Mesenchymal stem cell (in vitro differentiated cells and primary cell): Measurements from ENCODE around the gene ITGB4.

Source experiments
- DNase-seq: peaks from one replicate; pipeline ENCODE4 v3.0.0-alpha.2; 2013
- H2AFZ ChIP-seq: one replicate; pipeline ENCODE4 v1.6.1; 2013; ENCODE audit warnings: low read depth, mild to moderate bottlenecking, control low read depth, inconsistent platforms, low read length, moderate library complexity
- H2AK5ac ChIP-seq: 2 replicates; pipeline ENCODE4 v1.6.1; 2013; ENCODE audit warnings: low read length, moderate library complexity, mild to moderate bottlenecking, inconsistent platforms; ENCODE audit not compliant: severe bottlenecking
- H2BK120ac ChIP-seq: one replicate; pipeline ENCODE4 v1.6.1; 2013; ENCODE audit warnings: low read depth, mild to moderate bottlenecking, inconsistent platforms, low read length, moderate library complexity
- H2BK12ac ChIP-seq, 2 experiments: one replicate each; pipeline ENCODE4 v1.6.1; 2013; ENCODE audit warnings: inconsistent platforms in 2 of 2, low read length in 2 of 2, mild to moderate bottlenecking in 2 of 2, moderate library complexity in 2 of 2, control low read depth in 1 of 2
- H2BK15ac ChIP-seq: one replicate; pipeline ENCODE4 v1.6.1; 2013; ENCODE audit warnings: mild to moderate bottlenecking, low read depth, inconsistent platforms; ENCODE audit not compliant: poor library complexity, severe bottlenecking
- H2BK5ac ChIP-seq: 2 replicates; pipeline ENCODE4 v1.6.1; 2013; ENCODE audit warnings: low read depth, mild to moderate bottlenecking, low read length, control low read depth, inconsistent platforms; ENCODE audit not compliant: poor library complexity, severe bottlenecking
- H3K14ac ChIP-seq, 2 experiments: one replicate each; pipeline ENCODE4 v1.6.1; 2013; ENCODE audit warnings: inconsistent platforms in 2 of 2, low read length in 2 of 2, control low read depth in 1 of 2, mild to moderate bottlenecking in 1 of 2, moderate library complexity in 1 of 2
- H3K18ac ChIP-seq, 2 experiments: one replicate each; pipeline ENCODE4 v1.6.1; 2013; ENCODE audit warnings: inconsistent platforms in 2 of 2, low read length in 2 of 2, control low read depth in 1 of 2, low read depth in 1 of 2, mild to moderate bottlenecking in 1 of 2
- H3K23ac ChIP-seq, 2 experiments: one replicate each; pipeline ENCODE4 v1.6.1; 2013; ENCODE audit warnings: inconsistent platforms in 2 of 2, low read length in 2 of 2, mild to moderate bottlenecking in 2 of 2, moderate library complexity in 2 of 2, control low read depth in 1 of 2
- H3K27ac ChIP-seq: 2 replicates; pipeline ENCODE4 v1.5.1; 2013; ENCODE audit warnings: mild to moderate bottlenecking, moderate library complexity, low read length, control low read depth, inconsistent platforms; ENCODE audit not compliant: poor library complexity, severe bottlenecking
- H3K27me3 ChIP-seq, 2 experiments: 2 replicates each; pipeline versions ENCODE4 v1.6.1 to v1.7.0; 2013; ENCODE audit warnings: low read length in 2 of 2, mild to moderate bottlenecking in 2 of 2, moderate library complexity in 2 of 2, control low read depth in 1 of 2, inconsistent platforms in 1 of 2; ENCODE audit not compliant: control insufficient read depth in 1 of 2, insufficient read depth in 1 of 2
- H3K36me3 ChIP-seq, 2 experiments: 2 replicates each; pipeline versions ENCODE4 v1.6.1 to v1.7.0; 2013; ENCODE audit warnings: low read length in 2 of 2, control low read depth in 1 of 2, inconsistent platforms in 1 of 2, low read depth in 1 of 2, mild to moderate bottlenecking in 1 of 2; ENCODE audit not compliant: insufficient read depth in 2 of 2, control insufficient read depth in 1 of 2
- H3K4ac ChIP-seq, 2 experiments: one replicate each; pipeline ENCODE4 v1.6.1; 2013; ENCODE audit warnings: inconsistent platforms in 2 of 2, low read length in 2 of 2, mild to moderate bottlenecking in 2 of 2, moderate library complexity in 2 of 2, control low read depth in 1 of 2, low read depth in 1 of 2
- H3K4me1 ChIP-seq: 2 replicates; pipeline ENCODE4 v1.6.1; 2013; ENCODE audit warnings: low read depth, low read length, control low read depth; ENCODE audit not compliant: control insufficient read depth, insufficient read depth
- H3K4me2 ChIP-seq: 2 replicates; pipeline ENCODE4 v1.6.1; 2013; ENCODE audit warnings: low read length, mild to moderate bottlenecking, inconsistent platforms; ENCODE audit not compliant: poor library complexity, severe bottlenecking
- H3K4me3 ChIP-seq, 2 experiments: 2 replicates each; pipeline versions ENCODE4 v1.5.1 to v1.7.0; 2013; ENCODE audit warnings: low read length in 2 of 2, mild to moderate bottlenecking in 2 of 2, control low read depth in 1 of 2, low read depth in 1 of 2; ENCODE audit not compliant: insufficient read depth in 1 of 2
- H3K79me1 ChIP-seq: replicated peaks from 2 replicates; pipeline ENCODE4 v1.6.1; 2013; ENCODE audit warnings: mild to moderate bottlenecking, control low read depth, low read length, inconsistent platforms; ENCODE audit not compliant: poor library complexity, severe bottlenecking
- H3K9ac ChIP-seq: 2 replicates; pipeline ENCODE4 v1.7.0; 2013; ENCODE audit warnings: mild to moderate bottlenecking, low read length, moderate library complexity
- H3K9me3 ChIP-seq: 2 replicates; pipeline ENCODE4 v1.7.0; 2013; ENCODE audit warnings: mild to moderate bottlenecking, low read length; ENCODE audit not compliant: control insufficient read depth
- H4K8ac ChIP-seq: one replicate; pipeline ENCODE4 v1.6.1; 2013; ENCODE audit warnings: inconsistent platforms, mild to moderate bottlenecking, low read length, moderate library complexity
- H4K91ac ChIP-seq: one replicate; pipeline ENCODE4 v1.6.1; 2013; ENCODE audit warnings: mild to moderate bottlenecking, low read length, inconsistent platforms
- WGBS: methylation state at CpG from one replicate; pipeline ENCODE4 v1.1.7; 2013; ENCODE audit warnings: mixed read lengths; 5-methylcytosine and 5-hydroxymethylcytosine counted together

ITGB4 gene

GRCh38 chr17:75753514-75754377 is 32.5 kb downstream of the ITGB4 start:
- WGBS: 34% methylated on average over 28 of the region's 76 CpGs
- H3K9ac ChIP-seq: peak overlapping the region; percentile 74
- H3K27ac ChIP-seq: no peak overlapping the region
- peak overlapping the region; percentile 86 to 94 for H3K4ac ChIP-seq
- H3K4me2 ChIP-seq: peak overlapping the region; percentile 48
- peaks cover 0 to 10% of the 10 kb centered on the region in 2 experiments for H3K27me3 ChIP-seq
- H3K36me3 ChIP-seq: peaks cover 0 to 98% of the 10 kb centered on the region in 2 experiments
- H3K14ac ChIP-seq: peak overlapping the region in 1 of 2 experiments; percentile 27
- no peak overlapping the region for H2BK5ac ChIP-seq
- H3K79me1 ChIP-seq: peaks cover 9% of the 10 kb centered on the region
- peak overlapping the region; percentile 61 to 70 for H2BK12ac ChIP-seq
- peak overlapping the region; percentile 32 for H2AFZ ChIP-seq
- peak overlapping the region; percentile 96 for H4K8ac ChIP-seq
- H2BK120ac ChIP-seq: peak overlapping the region; percentile 95
- H2AK5ac ChIP-seq: no peak overlapping the region
- peaks cover 32% of the 10 kb centered on the region for H3K4me1 ChIP-seq
- no peak overlapping the region for H3K23ac ChIP-seq
- peak overlapping the region; percentile 94 for H2BK15ac ChIP-seq
- peak overlapping the region in 1 of 2 experiments; percentile 73 for H3K4me3 ChIP-seq
- H3K9me3 ChIP-seq: no peaks in the 10 kb centered on the region
- H3K18ac ChIP-seq: peak overlapping the region; percentile 77 to 86
- peak; percentile 69 for DNase-seq
- peak overlapping the region; percentile 94 for H4K91ac ChIP-seq

- Histone ChIP-seq H3K9ac (peak overlapping the region; percentile 74), H3K18ac (peak overlapping the region; percentile 14 to 86), H3K27me3 (peaks cover 0 to 10% of the 10 kb centered on the region in 2 experiments), H3K36me3 (peaks cover 3 to 97% of the 10 kb centered on the region in 2 experiments), H3K4me2 (no peak overlapping the region), H3K4ac (peak overlapping the region in 1 of 2 experiments; percentile 86), H4K91ac (peak overlapping the region; percentile 94), H3K4me1 (peaks cover 33% of the 10 kb centered on the region), H2BK120ac (no peak overlapping the region), H3K79me1 (peaks cover 7% of the 10 kb centered on the region), H2AFZ (no peak overlapping the region), H3K14ac (no peak overlapping the region), H2BK5ac (no peak overlapping the region), H2AK5ac (no peak overlapping the region), H3K9me3 (no peaks in the 10 kb centered on the region), H2BK12ac (peak overlapping the region in 1 of 2 experiments; percentile 70), H3K27ac (no peak overlapping the region), H3K23ac (no peak overlapping the region), H2BK15ac (no peak overlapping the region), H4K8ac (peak overlapping the region; percentile 96), H3K4me3 (peak overlapping the region in 1 of 2 experiments; percentile 37)
- DNase-seq: no peak
- WGBS: 90% methylated on average over 27 of the region's 27 CpGs
These were observed 33.3 kb downstream of the ITGB4 start for GRCh38 chr17:75754378-75755204.

- H3K9ac ChIP-seq: no peak overlapping the region
- no peak overlapping the region for H3K18ac ChIP-seq
- H3K23ac ChIP-seq: no peak overlapping the region
- H4K91ac ChIP-seq: peak overlapping the region; percentile 53
- WGBS: 92% methylated on average over 20 of the region's 20 CpGs
- H3K79me1 ChIP-seq: peaks cover 7% of the 10 kb centered on the region
- no peak overlapping the region for H2AFZ ChIP-seq
- peak overlapping the region; percentile 31 for H2BK15ac ChIP-seq
- no peak for DNase-seq
- H2BK12ac ChIP-seq: no peak overlapping the region
- peaks cover 0 to 10% of the 10 kb centered on the region in 2 experiments for H3K27me3 ChIP-seq
- H3K27ac ChIP-seq: no peak overlapping the region
- no peak overlapping the region for H3K4me2 ChIP-seq
- H4K8ac ChIP-seq: no peak overlapping the region
- no peak overlapping the region for H3K14ac ChIP-seq
- no peak overlapping the region for H3K4ac ChIP-seq
- no peak overlapping the region for H2AK5ac ChIP-seq
- H3K4me1 ChIP-seq: peaks cover 29% of the 10 kb centered on the region
- no peak overlapping the region for H2BK120ac ChIP-seq
- peaks cover 5 to 92% of the 10 kb centered on the region in 2 experiments for H3K36me3 ChIP-seq
- H2BK5ac ChIP-seq: no peak overlapping the region
- no peak overlapping the region for H3K4me3 ChIP-seq
- H3K9me3 ChIP-seq: no peaks in the 10 kb centered on the region
These were observed 34.1 kb downstream of the ITGB4 start for GRCh38 chr17:75755205-75755901.
